Urinary bladder (tissue), 4 donors: Measurements from ENCODE around the gene CRISPLD2. TPM values are rescaled to one million over a fixed set of nuclear protein-coding genes. Genes with fewer than 3 reads are reported as not detected.
A peak's percentile ranks its signal among the peaks of the same experiment; 100 is the strongest.

Source experiments
- DNase-seq: peaks from one replicate; pipeline ENCODE4 v3.0.0-alpha.2; 2015; ENCODE audit errors: extremely low spot score
- H3K27ac ChIP-seq: one replicate; pipeline ENCODE4 v1.5.1; 2013; ENCODE audit warnings: low read depth, mild to moderate bottlenecking, moderate library complexity
- H3K36me3 ChIP-seq: one replicate; pipeline ENCODE4 v1.6.1; 2013; ENCODE audit warnings: mild to moderate bottlenecking, moderate library complexity; ENCODE audit not compliant: insufficient read depth
- H3K4me1 ChIP-seq: one replicate; pipeline ENCODE4 v1.6.1; 2013; ENCODE audit warnings: mild to moderate bottlenecking, moderate library complexity; ENCODE audit not compliant: insufficient read depth
- H3K4me3 ChIP-seq: one replicate; pipeline ENCODE4 v1.5.1; 2013; ENCODE audit warnings: low read depth, low read length
- WGBS: extraction: QIAGEN DNeasy Blood & Tissue Kit; methylation state at CpG from one replicate; pipeline ENCODE4 v1.1.7; 2013; 5-methylcytosine and 5-hydroxymethylcytosine counted together
- polyA plus RNA-seq: library from polyadenylated mRNA; stranded (reverse); fragments of 200-250 nt; gene quantifications from one replicate; pipeline ENCODE4 v1.2.3, GENCODE V29; 2013
- total RNA-seq: library from RNA; depleted of rRNA; stranded (reverse); fragments of >200 nt; gene quantifications from one replicate; pipeline ENCODE4 v1.2.3, GENCODE V29; 2014
- donor health status: healthy with polysubstance abuse.
- donor health status: healthy.

Gene CRISPLD2
- total and polyA plus RNA-seq, 2 donors, result 69.1 to 228 TPM

- H3K4me3 ChIP-seq, result no peak overlapping the region
- DNase-seq, result no peak
- no peaks in the 10 kb centered on the region for H3K4me1 ChIP-seq
- no peaks in the 10 kb centered on the region for H3K36me3 ChIP-seq
- H3K27ac ChIP-seq, result no peak overlapping the region
- 95% methylated on average over 22 of the region's 22 CpGs for WGBS
These were observed 30.8 kb upstream of the CRISPLD2 start for GRCh38 chr16:84788920-84789391.

DNA sequence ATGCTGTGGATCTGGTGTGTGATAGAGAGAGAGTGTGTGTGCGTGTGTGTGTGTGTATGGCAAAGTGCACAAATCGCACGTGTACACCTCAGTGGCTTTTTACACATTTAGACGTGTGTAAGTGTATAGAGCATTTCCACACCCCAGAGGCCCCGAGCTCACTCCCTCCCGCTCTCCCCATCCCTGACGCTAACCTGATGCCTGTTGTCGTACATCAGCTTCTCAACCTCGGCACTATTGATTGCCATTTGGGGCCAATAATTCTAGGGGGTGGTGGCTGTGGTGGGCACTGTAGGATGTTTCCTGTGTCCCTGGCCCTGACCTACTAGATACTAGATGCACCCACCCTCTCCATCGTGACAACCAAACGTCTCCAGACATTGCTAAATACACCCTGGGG lies 30.4 kb upstream of the CRISPLD2 start:
- H3K27ac ChIP-seq, result no peak overlapping the region
- no peak for DNase-seq
- no peaks in the 10 kb centered on the region for H3K36me3 ChIP-seq
- WGBS, result 86% methylated on average over 11 of the region's 11 CpGs
- no peaks in the 10 kb centered on the region for H3K4me1 ChIP-seq
- H3K4me3 ChIP-seq, result no peak overlapping the region

DNA sequence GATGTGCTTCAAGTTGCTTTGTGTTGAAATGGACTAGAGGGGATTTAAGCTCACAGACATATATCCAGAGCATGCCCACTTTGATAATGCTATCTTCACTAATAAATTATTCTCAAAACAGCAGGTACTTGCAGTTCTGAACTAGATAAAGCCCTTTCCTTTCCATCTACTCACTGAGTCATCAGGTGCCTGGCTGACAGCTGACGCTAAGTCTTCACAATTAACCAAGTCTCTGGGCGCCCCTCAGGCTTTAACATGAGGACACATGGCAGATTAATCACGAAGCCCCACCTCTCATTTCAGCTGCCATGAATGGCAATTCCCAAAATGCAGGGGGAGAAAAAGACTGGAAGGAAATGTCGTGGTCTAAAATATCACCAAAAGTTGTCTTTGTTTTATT lies 29.5 kb upstream of the CRISPLD2 start:
- WGBS, result 98% methylated on average over 4 of the region's 4 CpGs
- no peak for DNase-seq
- no peak overlapping the region for H3K4me3 ChIP-seq
- no peaks in the 10 kb centered on the region for H3K4me1 ChIP-seq
- H3K36me3 ChIP-seq, result no peaks in the 10 kb centered on the region
- H3K27ac ChIP-seq, result no peak overlapping the region

DNA sequence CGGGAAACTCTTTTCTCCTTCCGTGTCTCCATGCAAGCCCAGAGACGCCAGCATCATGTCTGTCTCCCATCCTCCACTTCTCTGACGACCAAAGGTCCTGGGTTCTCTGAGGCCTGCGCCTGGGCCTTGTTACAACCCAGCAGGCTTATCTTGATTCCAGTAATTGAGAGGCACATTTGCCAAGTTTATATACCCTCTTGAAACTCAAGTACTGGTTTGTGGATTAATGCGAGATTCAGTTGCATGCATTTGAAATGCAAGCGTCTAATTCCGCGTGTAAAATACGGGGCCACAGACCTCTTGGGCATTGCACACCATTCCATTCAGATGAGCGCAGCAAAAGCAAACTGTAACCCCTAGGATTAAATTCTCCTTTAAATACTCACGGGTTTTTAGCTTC lies 28.7 kb upstream of the CRISPLD2 start:
- H3K36me3 ChIP-seq, result no peaks in the 10 kb centered on the region
- H3K4me3 ChIP-seq, result no peak overlapping the region
- WGBS, result 46% methylated on average over 12 of the region's 12 CpGs
- H3K4me1 ChIP-seq, result no peaks in the 10 kb centered on the region
- no peak for DNase-seq
- H3K27ac ChIP-seq, result no peak overlapping the region

DNA sequence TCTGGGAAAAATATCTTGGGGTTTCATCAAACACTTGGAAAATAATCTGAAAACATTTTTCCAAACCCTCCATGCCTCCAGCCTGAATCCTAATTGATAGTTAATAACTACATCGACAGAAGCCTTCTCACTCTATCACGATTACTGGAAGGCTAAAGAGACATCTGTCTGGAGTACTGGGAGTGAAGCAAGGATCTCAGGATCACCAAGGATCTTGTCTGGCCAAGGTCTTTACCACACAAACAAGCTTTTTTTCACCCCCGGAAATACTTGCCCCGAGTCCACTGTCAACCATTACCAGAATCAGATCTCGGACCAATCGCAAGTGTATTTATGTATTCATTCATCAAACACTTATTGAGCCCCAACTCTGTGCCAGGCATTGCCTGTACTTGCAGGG lies 28.3 kb upstream of the CRISPLD2 start:
- no peaks in the 10 kb centered on the region for H3K36me3 ChIP-seq
- no peaks in the 10 kb centered on the region for H3K4me1 ChIP-seq
- 75% methylated on average over 6 of the region's 6 CpGs for WGBS
- no peak overlapping the region for H3K27ac ChIP-seq
- no peak for DNase-seq
- no peak overlapping the region for H3K4me3 ChIP-seq

DNA sequence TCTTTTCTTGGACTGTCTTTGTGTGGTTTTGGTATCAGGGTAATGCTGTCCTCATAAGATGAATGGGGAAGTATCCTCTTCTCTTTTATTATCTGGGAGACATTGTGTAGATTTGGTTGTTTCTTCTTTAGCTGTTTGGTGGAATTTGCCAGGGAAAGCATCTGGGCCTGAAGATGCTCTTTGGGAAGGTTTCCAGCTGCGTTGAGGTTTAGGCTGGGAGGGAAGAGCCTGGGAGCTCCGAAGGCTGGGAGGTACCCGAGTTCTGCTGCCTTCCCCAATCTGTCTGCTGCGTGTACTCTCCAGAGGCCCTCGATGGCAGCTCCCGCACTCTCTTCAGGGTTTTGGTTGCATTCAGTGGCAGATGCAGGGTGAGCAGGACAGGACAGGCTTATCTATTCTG lies 25.6 kb upstream of the CRISPLD2 start:
- no peaks in the 10 kb centered on the region for H3K4me1 ChIP-seq
- WGBS, result 39% methylated on average over 6 of the region's 6 CpGs
- DNase-seq, result no peak
- no peak overlapping the region for H3K27ac ChIP-seq
- H3K36me3 ChIP-seq, result no peaks in the 10 kb centered on the region
- no peak overlapping the region for H3K4me3 ChIP-seq

- 68% methylated on average over 19 of the region's 19 CpGs for WGBS
- Histone ChIP-seq H3K4me3 (no peak overlapping the region), H3K27ac (no peak overlapping the region), H3K4me1 (no peaks in the 10 kb centered on the region), H3K36me3 (no peaks in the 10 kb centered on the region)
- DNase-seq, result no peak
These were observed 25.2 kb upstream of the CRISPLD2 start for GRCh38 chr16:84794626-84795025.

GRCh38 chr16:84795329-84796053 lies 24.3 kb upstream of the CRISPLD2 start:
- peak; percentile 17 for DNase-seq
- H3K4me1 ChIP-seq, result no peaks in the 10 kb centered on the region
- H3K4me3 ChIP-seq, result no peak overlapping the region
- no peaks in the 10 kb centered on the region for H3K36me3 ChIP-seq
- WGBS, result 32% methylated on average over 22 of the region's 22 CpGs
- peak overlapping the region; percentile 19 for H3K27ac ChIP-seq

- Histone ChIP-seq H3K4me1 (no peaks in the 10 kb centered on the region), H3K36me3 (no peaks in the 10 kb centered on the region), H3K4me3 (no peak overlapping the region), H3K27ac (no peak overlapping the region)
- 71% methylated on average over 8 of the region's 8 CpGs for WGBS
- no peak for DNase-seq
These were observed 19.4 kb upstream of the CRISPLD2 start for GRCh38 chr16:84800158-84800978.

DNA sequence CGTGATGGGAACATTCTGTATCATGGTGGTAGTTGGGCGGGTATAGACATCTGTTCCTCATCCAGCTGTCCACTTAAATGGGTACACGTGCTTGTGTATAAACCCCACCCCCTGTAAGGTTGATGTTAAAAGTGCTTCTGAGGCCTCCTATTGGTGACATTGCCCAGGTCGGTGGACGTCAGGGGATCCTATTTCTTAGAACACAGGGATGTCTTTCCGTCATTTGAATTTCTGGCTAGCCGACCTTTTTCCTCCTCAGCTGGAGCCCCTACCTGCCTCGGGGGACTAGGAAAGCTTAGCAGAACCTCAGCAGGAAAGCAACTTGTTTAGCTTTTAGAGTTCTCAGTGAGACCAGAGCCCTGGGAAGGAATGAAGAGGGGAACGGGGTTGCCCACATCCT lies 16.6 kb upstream of the CRISPLD2 start:
- no peak overlapping the region for H3K27ac ChIP-seq
- no peak for DNase-seq
- WGBS, result 84% methylated on average over 9 of the region's 9 CpGs
- no peak overlapping the region for H3K4me3 ChIP-seq
- no peaks in the 10 kb centered on the region for H3K4me1 ChIP-seq
- no peaks in the 10 kb centered on the region for H3K36me3 ChIP-seq

- no peak overlapping the region for H3K27ac ChIP-seq
- no peak overlapping the region for H3K4me3 ChIP-seq
- H3K4me1 ChIP-seq, result no peaks in the 10 kb centered on the region
- no peak for DNase-seq
- 92% methylated on average over 10 of the region's 10 CpGs for WGBS
- no peaks in the 10 kb centered on the region for H3K36me3 ChIP-seq
These were observed 15.5 kb upstream of the CRISPLD2 start for GRCh38 chr16:84804326-84804725.

DNA sequence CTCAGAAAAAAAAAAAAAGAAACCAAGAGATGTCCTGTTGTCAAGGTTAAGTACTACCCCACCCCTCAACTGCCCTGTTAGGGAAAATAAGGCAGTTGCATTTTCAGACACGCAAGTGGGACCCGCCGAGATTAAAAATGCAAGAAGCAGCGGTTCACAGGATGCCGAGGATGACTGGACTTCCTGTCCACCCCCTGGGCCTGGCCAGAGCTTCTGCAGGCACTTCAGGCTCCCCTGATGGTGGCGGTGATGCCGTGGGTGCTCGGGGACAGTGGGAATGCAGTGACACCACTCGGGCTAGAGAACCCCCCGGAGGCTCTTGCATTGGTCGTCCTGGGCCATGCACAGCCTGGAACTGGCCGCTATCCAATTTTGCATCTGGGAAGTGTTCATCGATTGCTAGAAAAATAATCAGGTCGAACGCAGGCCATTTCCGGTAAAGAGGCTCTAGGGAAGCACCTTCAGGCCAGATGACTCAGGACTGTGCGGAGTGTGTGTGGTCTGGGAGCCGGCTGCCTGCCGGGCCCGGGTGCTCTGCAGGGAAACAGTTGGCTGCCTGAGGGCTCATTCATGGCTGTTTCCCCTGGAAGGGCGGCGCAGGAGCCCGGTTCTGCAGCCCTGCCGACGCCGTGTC lies 13.4 kb upstream of the CRISPLD2 start:
- Histone ChIP-seq H3K36me3 (no peaks in the 10 kb centered on the region), H3K4me1 (no peaks in the 10 kb centered on the region), H3K4me3 (no peak overlapping the region), H3K27ac (peak overlapping the region; percentile 28)
- WGBS, result 51% methylated on average over 26 of the region's 26 CpGs
- DNase-seq, result no peak

- no peak overlapping the region for H3K27ac ChIP-seq
- DNase-seq, result no peak
- no peaks in the 10 kb centered on the region for H3K4me1 ChIP-seq
- WGBS, result 90% methylated on average over 10 of the region's 10 CpGs
- no peak overlapping the region for H3K4me3 ChIP-seq
- H3K36me3 ChIP-seq, result no peaks in the 10 kb centered on the region
These were observed 12.9 kb upstream of the CRISPLD2 start for GRCh38 chr16:84806890-84807258.

GRCh38 chr16:84807776-84808175 lies 12.0 kb upstream of the CRISPLD2 start:
- WGBS, result 97% methylated on average over 7 of the region's 7 CpGs
- Histone ChIP-seq H3K27ac (no peak overlapping the region), H3K4me3 (no peak overlapping the region), H3K4me1 (no peaks in the 10 kb centered on the region), H3K36me3 (no peaks in the 10 kb centered on the region)
- DNase-seq, result no peak
